Measurements from ENCODE around the gene NPIPB2. TPM values are rescaled to one million over a fixed set of nuclear protein-coding genes. Genes with fewer than 3 reads are reported as not detected.
A peak's percentile ranks its signal among the peaks of the same experiment; 100 is the strongest.

NPIPB2 gene
- total and polyA plus RNA-seq, 2 of the 13 experiments (the other 11 are each of a cell fraction or from before 2014, with no cell fraction given) = 1.8 to 4.1 TPM

DNA sequence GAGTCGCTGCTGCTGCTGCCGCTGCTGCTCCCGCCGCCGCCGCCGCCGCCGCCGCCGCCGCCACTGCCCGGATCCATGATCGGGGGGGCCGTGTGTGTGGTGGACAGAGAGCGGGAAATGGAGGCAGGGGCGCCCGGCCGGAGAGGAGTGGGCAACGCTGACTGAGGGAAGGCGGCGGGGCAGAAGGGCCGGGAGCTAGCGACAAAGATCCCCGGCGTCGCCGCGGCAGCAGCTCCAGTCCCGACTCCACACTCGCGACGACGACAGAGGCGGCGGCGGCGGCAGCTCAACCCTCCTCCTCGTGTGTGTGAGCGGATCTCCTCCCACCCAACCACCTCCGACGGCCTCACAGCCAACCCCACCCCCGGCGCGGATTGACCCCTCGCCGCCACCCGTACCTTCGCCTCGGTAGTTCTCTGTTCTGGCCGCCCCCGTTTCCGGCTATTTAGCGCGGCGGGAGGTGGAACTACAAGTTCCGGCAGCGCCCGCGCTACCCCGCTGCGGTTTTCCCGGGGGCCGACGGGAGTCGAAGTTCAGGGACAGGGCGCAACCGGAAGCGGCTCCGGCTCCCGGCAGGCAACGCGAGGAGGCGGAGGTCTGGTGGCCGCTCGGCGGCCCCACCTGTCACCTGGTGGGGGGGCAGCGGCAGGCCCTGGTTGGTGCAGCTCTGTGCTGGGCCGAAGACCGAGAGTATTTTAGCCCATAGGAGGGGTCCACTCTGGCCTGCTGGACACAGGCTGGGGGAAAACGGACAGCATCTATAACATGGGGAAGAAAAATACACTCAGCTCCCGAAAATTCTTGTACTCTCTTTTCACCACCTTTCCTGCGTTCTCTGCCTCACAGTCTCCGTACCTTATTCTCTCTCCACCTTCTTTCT, 26.0 kb downstream of the NPIPB2 start, which contains the start of gene GSPT1 (continued):
- TF ChIP-seq, protein P1, sequence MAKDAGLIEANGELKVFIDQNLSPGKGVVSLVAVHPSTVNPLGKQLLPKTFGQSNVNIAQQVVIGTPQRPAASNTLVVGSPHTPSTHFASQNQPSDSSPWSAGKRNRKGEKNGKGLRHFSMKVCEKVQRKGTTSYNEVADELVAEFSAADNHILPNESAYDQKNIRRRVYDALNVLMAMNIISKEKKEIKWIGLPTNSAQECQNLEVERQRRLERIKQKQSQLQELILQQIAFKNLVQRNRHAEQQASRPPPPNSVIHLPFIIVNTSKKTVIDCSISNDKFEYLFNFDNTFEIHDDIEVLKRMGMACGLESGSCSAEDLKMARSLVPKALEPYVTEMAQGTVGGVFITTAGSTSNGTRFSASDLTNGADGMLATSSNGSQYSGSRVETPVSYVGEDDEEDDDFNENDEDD (CRISPR knock-in tag; IDR thresholded peaks at IDR 0.05; ENCODE audit: borderline replicate concordance) = peak; percentile 37; the same call in 1 of the 2 replicates
- TF ChIP-seq, protein P2, sequence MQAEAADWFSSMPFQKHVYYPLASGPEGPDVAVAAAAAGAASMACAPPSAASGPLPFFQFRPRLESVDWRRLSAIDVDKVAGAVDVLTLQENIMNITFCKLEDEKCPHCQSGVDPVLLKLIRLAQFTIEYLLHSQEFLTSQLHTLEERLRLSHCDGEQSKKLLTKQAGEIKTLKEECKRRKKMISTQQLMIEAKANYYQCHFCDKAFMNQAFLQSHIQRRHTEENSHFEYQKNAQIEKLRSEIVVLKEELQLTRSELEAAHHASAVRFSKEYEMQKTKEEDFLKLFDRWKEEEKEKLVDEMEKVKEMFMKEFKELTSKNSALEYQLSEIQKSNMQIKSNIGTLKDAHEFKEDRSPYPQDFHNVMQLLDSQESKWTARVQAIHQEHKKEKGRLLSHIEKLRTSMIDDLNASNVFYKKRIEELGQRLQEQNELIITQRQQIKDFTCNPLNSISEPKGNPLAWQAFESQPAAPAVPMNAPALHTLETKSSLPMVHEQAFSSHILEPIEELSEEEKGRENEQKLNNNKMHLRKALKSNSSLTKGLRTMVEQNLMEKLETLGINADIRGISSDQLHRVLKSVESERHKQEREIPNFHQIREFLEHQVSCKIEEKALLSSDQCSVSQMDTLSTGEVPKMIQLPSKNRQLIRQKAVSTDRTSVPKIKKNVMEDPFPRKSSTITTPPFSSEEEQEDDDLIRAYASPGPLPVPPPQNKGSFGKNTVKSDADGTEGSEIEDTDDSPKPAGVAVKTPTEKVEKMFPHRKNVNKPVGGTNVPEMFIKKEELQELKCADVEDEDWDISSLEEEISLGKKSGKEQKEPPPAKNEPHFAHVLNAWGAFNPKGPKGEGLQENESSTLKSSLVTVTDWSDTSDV (CRISPR knock-in tag; IDR thresholded peaks at IDR 0.05) = no peak
- TF ChIP-seq, protein P3, sequence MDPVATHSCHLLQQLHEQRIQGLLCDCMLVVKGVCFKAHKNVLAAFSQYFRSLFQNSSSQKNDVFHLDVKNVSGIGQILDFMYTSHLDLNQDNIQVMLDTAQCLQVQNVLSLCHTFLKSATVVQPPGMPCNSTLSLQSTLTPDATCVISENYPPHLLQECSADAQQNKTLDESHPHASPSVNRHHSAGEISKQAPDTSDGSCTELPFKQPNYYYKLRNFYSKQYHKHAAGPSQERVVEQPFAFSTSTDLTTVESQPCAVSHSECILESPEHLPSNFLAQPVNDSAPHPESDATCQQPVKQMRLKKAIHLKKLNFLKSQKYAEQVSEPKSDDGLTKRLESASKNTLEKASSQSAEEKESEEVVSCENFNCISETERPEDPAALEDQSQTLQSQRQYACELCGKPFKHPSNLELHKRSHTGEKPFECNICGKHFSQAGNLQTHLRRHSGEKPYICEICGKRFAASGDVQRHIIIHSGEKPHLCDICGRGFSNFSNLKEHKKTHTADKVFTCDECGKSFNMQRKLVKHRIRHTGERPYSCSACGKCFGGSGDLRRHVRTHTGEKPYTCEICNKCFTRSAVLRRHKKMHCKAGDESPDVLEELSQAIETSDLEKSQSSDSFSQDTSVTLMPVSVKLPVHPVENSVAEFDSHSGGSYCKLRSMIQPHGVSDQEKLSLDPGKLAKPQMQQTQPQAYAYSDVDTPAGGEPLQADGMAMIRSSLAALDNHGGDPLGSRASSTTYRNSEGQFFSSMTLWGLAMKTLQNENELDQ (CRISPR knock-in tag; IDR thresholded peaks at IDR 0.05; ENCODE audit: borderline replicate concordance) = peak; percentile 58
- TF ChIP-seq ZNF235 (CRISPR knock-in tag; IDR thresholded peaks at IDR 0.05; ENCODE audit: borderline replicate concordance) (peak; percentile 91), FOSL1 (CRISPR knock-in tag; IDR thresholded peaks at IDR 0.05; ENCODE audit: borderline replicate concordance) (no peak), CBX1 (IDR thresholded peaks at IDR 0.05; ENCODE audit: low read depth) (peak; percentile 60), NFYB (CRISPR knock-in tag; IDR thresholded peaks at IDR 0.05) (peak; percentile 72), GLI4 (CRISPR knock-in tag; IDR thresholded peaks at IDR 0.05; ENCODE audit: borderline replicate concordance) (0 out of 2 replicates have a peak, but pooled peaks have one; percentile 72), PHB2 (IDR thresholded peaks at IDR 0.05; ENCODE audit: partially characterized antibody) (no peak), ZNF709 (CRISPR knock-in tag; IDR thresholded peaks at IDR 0.05) (peak; percentile 88), ZNF605 (CRISPR knock-in tag; IDR thresholded peaks at IDR 0.05) (peak; percentile 99), RELA (CRISPR knock-in tag; IDR thresholded peaks at IDR 0.05) (peak; percentile 96), LCORL (IDR thresholded peaks at IDR 0.05) (no peak), LCORL (CRISPR knock-in tag; IDR thresholded peaks at IDR 0.05) (peak; percentile 91), FOXM1 (CRISPR knock-in tag; IDR thresholded peaks at IDR 0.05) (peak; percentile 80; the same call in 1 of the 2 replicates), ZNF468 (CRISPR knock-in tag; IDR thresholded peaks at IDR 0.05) (no peak), TCF7L2 (IDR thresholded peaks at IDR 0.05; ENCODE audit: low read depth, low read length) (no peak), ZNF234 (CRISPR knock-in tag; conservative IDR thresholded peaks at IDR 0.05) (peak; percentile 22; the same call in 1 of the 2 replicates), XRCC5 (optimal IDR thresholded peaks at IDR 0.05; ENCODE audit: low read length) (peak; percentile 96), ZNF510 (CRISPR knock-in tag; IDR thresholded peaks at IDR 0.05; ENCODE audit: low read depth) (peak; percentile 86; the same call in 1 of the 2 replicates)
- TF ChIP-seq, protein P4, sequence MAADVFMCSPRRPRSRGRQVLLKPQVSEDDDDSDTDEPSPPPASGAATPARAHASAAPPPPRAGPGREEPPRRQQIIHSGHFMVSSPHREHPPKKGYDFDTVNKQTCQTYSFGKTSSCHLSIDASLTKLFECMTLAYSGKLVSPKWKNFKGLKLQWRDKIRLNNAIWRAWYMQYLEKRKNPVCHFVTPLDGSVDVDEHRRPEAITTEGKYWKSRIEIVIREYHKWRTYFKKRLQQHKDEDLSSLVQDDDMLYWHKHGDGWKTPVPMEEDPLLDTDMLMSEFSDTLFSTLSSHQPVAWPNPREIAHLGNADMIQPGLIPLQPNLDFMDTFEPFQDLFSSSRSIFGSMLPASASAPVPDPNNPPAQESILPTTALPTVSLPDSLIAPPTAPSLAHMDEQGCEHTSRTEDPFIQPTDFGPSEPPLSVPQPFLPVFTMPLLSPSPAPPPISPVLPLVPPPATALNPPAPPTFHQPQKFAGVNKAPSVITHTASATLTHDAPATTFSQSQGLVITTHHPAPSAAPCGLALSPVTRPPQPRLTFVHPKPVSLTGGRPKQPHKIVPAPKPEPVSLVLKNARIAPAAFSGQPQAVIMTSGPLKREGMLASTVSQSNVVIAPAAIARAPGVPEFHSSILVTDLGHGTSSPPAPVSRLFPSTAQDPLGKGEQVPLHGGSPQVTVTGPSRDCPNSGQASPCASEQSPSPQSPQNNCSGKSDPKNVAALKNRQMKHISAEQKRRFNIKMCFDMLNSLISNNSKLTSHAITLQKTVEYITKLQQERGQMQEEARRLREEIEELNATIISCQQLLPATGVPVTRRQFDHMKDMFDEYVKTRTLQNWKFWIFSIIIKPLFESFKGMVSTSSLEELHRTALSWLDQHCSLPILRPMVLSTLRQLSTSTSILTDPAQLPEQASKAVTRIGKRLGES (CRISPR knock-in tag; IDR thresholded peaks at IDR 0.05; ENCODE audit: borderline replicate concordance) = peak; percentile 34; the same call in 1 of the 2 replicates
